WTC11 (cell line): ENCODE results near the gene ABLIM2.

Experiments used
- SMAD3 ChIP-seq: sonication (generic); formaldehyde crosslinking; IDR thresholded peaks from 2 replicates; pipeline ENCODE4 v1.8.0; 2022; ENCODE audit warnings: missing genetic modification reagents, mild to moderate bottlenecking, borderline replicate concordance
- ZNF232 ChIP-seq: sonication (generic); formaldehyde crosslinking; IDR thresholded peaks from 2 replicates; pipeline ENCODE4 v1.8.0; 2022; ENCODE audit warnings: mild to moderate bottlenecking, missing genetic modification reagents
- TF ChIP-seq, protein P1 (sequence below): fragments of 200-600 bp; IDR thresholded peaks from 2 replicates; pipeline ENCODE4 v1.8.0; 2022; ENCODE audit warnings: antibody characterized with exemption
- TF ChIP-seq, protein P2 (sequence below): sonication (generic); formaldehyde crosslinking; IDR thresholded peaks from 2 replicates; pipeline ENCODE4 v1.8.0; 2022; ENCODE audit warnings: mild to moderate bottlenecking, missing genetic modification reagents
- TF ChIP-seq, protein P3 (sequence below): sonication (generic); formaldehyde crosslinking; IDR thresholded peaks from 2 replicates; pipeline ENCODE4 v1.8.1; 2023; ENCODE audit warnings: mild to moderate bottlenecking, missing genetic modification reagents
- TF ChIP-seq, protein P4 (sequence below): sonication (generic); formaldehyde crosslinking; IDR thresholded peaks from 2 replicates; pipeline ENCODE4 v1.8.1; 2023; ENCODE audit warnings: mild to moderate bottlenecking, missing genetic modification reagents

DNA sequence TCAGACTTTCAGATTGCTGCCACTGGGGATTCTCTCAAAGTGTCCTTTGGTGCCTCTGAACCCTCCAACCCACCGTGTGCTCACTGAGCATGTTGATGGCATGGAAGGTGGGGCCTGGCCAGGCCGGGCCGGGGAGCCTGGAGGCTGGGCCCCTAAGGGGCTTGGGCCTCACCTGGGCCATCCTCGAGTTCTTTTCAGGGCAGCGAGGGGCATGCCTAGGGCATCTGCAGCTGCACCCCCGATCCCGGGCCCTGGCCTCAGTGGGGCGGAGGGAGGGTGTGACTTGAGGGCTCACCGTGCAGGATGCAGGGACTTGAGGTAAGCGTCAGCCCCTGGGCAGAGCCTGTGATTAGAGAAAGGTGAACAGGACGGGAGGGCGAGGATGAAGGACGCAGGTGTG is 38.9 kb upstream of the ABLIM2 start:
- TF ChIP-seq, protein P1, sequence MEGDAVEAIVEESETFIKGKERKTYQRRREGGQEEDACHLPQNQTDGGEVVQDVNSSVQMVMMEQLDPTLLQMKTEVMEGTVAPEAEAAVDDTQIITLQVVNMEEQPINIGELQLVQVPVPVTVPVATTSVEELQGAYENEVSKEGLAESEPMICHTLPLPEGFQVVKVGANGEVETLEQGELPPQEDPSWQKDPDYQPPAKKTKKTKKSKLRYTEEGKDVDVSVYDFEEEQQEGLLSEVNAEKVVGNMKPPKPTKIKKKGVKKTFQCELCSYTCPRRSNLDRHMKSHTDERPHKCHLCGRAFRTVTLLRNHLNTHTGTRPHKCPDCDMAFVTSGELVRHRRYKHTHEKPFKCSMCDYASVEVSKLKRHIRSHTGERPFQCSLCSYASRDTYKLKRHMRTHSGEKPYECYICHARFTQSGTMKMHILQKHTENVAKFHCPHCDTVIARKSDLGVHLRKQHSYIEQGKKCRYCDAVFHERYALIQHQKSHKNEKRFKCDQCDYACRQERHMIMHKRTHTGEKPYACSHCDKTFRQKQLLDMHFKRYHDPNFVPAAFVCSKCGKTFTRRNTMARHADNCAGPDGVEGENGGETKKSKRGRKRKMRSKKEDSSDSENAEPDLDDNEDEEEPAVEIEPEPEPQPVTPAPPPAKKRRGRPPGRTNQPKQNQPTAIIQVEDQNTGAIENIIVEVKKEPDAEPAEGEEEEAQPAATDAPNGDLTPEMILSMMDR = no peak
- TF ChIP-seq, protein P2, sequence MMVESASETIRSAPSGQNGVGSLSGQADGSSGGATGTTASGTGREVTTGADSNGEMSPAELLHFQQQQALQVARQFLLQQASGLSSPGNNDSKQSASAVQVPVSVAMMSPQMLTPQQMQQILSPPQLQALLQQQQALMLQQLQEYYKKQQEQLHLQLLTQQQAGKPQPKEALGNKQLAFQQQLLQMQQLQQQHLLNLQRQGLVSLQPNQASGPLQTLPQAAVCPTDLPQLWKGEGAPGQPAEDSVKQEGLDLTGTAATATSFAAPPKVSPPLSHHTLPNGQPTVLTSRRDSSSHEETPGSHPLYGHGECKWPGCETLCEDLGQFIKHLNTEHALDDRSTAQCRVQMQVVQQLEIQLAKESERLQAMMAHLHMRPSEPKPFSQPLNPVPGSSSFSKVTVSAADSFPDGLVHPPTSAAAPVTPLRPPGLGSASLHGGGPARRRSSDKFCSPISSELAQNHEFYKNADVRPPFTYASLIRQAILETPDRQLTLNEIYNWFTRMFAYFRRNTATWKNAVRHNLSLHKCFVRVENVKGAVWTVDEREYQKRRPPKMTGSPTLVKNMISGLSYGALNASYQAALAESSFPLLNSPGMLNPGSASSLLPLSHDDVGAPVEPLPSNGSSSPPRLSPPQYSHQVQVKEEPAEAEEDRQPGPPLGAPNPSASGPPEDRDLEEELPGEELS = no peak
- TF ChIP-seq, protein P3, sequence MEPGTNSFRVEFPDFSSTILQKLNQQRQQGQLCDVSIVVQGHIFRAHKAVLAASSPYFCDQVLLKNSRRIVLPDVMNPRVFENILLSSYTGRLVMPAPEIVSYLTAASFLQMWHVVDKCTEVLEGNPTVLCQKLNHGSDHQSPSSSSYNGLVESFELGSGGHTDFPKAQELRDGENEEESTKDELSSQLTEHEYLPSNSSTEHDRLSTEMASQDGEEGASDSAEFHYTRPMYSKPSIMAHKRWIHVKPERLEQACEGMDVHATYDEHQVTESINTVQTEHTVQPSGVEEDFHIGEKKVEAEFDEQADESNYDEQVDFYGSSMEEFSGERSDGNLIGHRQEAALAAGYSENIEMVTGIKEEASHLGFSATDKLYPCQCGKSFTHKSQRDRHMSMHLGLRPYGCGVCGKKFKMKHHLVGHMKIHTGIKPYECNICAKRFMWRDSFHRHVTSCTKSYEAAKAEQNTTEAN (CRISPR knock-in tag) = no peak
- TF ChIP-seq ZNF232 (CRISPR knock-in tag) (no peak), SMAD3 (CRISPR knock-in tag) (no peak)
- TF ChIP-seq, protein P4, sequence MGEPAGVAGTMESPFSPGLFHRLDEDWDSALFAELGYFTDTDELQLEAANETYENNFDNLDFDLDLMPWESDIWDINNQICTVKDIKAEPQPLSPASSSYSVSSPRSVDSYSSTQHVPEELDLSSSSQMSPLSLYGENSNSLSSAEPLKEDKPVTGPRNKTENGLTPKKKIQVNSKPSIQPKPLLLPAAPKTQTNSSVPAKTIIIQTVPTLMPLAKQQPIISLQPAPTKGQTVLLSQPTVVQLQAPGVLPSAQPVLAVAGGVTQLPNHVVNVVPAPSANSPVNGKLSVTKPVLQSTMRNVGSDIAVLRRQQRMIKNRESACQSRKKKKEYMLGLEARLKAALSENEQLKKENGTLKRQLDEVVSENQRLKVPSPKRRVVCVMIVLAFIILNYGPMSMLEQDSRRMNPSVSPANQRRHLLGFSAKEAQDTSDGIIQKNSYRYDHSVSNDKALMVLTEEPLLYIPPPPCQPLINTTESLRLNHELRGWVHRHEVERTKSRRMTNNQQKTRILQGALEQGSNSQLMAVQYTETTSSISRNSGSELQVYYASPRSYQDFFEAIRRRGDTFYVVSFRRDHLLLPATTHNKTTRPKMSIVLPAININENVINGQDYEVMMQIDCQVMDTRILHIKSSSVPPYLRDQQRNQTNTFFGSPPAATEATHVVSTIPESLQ (CRISPR knock-in tag) = no peak
